Left lung (tissue), 10 donors: ENCODE measurements around the gene LCN12. TPM values are rescaled to one million over a fixed set of nuclear protein-coding genes. Genes with fewer than 3 reads are reported as not detected.
A peak's percentile ranks its signal among the peaks of the same experiment; 100 is the strongest.

Source experiments
- ATAC-seq: fragments of 200-7000 bp; cut with Tn5 transposase; one replicate; pipeline ENCODE4 v1.9.1; 2020; ENCODE audit warnings: moderate library complexity
- DNase-seq, 4 donors: peaks; one replicate each; pipeline ENCODE4 v3.0.0-alpha.2; 2013 to 2020
- H3K27ac ChIP-seq, 2 donors: fragments of 200-600 bp; sonication (generic) in 1 of 2; one replicate each; pipeline versions ENCODE4 v1.5.0 to v1.8.0; 2020 to 2021
- H3K27me3 ChIP-seq, 2 donors: fragments of 200-600 bp; sonication (generic) in 1 of 2; one replicate each; pipeline versions ENCODE4 v1.5.0 to v1.8.0; 2020 to 2021
- H3K36me3 ChIP-seq, 2 donors: fragments of 200-600 bp; sonication (generic) in 1 of 2; one replicate each; pipeline versions ENCODE4 v1.5.0 to v1.8.0; 2020 to 2021
- H3K4me1 ChIP-seq, 2 donors: fragments of 200-600 bp; one replicate each; pipeline ENCODE4 v1.8.0; 2021
- H3K4me3 ChIP-seq, 2 donors: fragments of 200-600 bp; sonication (generic) in 1 of 2; one replicate each; pipeline versions ENCODE4 v1.5.0 to v1.8.0; 2020 to 2021; ENCODE audit warnings: mild to moderate bottlenecking in 1 of 2
- H3K9me3 ChIP-seq, 2 donors: fragments of 200-600 bp; sonication (generic) in 1 of 2; one replicate each; pipeline versions ENCODE4 v1.5.0 to v1.8.0; 2020 to 2021
- intact Hi-C, 2 donors: fragments of 100-400 bp; cut with DNase I; formaldehyde crosslinking; loops; one replicate each; pipeline versions ENCODE4 v1.11.2 to v1.14.2; 2022
- polyA plus RNA-seq, 6 donors: library from polyadenylated mRNA; unstranded; fragments of 120-200 nt; gene quantifications; one replicate each; pipeline ENCODE4 v1.2.1, GENCODE V29; 2013; ENCODE audit not compliant: insufficient read length in 6 of 6
- total RNA-seq, 2 donors: library from RNA; stranded (reverse); fragmentation: NEBNext Ultra II Directional; extraction: Animal tissue kit (Norgen Biotek cat#: 25700); gene quantifications; one replicate each; pipeline ENCODE4 v1.2.1, GENCODE V29; 2021
- TF ChIP-seq, protein P1 (sequence below), 2 donors: fragments of 200-600 bp; sonication (generic) in 1 of 2; IDR thresholded peaks; one replicate each; pipeline versions ENCODE4 v1.5.0 to v1.8.0; 2021; ENCODE audit warnings: antibody characterized with exemption in 2 of 2
- donor health status: DM: no; HTN: yes; CAD: no.
- donor health status: DM: no; HTN: no; CAD: no.

LCN12 gene
- total and polyA plus RNA-seq, 8 donors = 2.1 to 28.0 (median 13.3) TPM

GRCh38 chr9:136958898-136959850 lies 7.1 kb downstream of the LCN12 start:
- Histone ChIP-seq H3K9me3 (no peaks in the 10 kb centered on the region), H3K4me3 (no peak overlapping the region), H3K27ac (no peak overlapping the region), H3K27me3 (no peaks in the 10 kb centered on the region), H3K4me1 (peaks cover 0 to 10% of the 10 kb centered on the region in 2 donors), H3K36me3 (no peaks in the 10 kb centered on the region)
- DNase-seq (no peak), ATAC-seq (no peak)
- intact Hi-C loops = no loop called here
- TF ChIP-seq, protein P1, sequence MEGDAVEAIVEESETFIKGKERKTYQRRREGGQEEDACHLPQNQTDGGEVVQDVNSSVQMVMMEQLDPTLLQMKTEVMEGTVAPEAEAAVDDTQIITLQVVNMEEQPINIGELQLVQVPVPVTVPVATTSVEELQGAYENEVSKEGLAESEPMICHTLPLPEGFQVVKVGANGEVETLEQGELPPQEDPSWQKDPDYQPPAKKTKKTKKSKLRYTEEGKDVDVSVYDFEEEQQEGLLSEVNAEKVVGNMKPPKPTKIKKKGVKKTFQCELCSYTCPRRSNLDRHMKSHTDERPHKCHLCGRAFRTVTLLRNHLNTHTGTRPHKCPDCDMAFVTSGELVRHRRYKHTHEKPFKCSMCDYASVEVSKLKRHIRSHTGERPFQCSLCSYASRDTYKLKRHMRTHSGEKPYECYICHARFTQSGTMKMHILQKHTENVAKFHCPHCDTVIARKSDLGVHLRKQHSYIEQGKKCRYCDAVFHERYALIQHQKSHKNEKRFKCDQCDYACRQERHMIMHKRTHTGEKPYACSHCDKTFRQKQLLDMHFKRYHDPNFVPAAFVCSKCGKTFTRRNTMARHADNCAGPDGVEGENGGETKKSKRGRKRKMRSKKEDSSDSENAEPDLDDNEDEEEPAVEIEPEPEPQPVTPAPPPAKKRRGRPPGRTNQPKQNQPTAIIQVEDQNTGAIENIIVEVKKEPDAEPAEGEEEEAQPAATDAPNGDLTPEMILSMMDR (IDR thresholded peaks at IDR 0.05) = no peak

GRCh38 chr9:136960212-136960937 lies 8.3 kb downstream of the LCN12 start:
- no peak overlapping the region for H3K27ac ChIP-seq
- no peaks in the 10 kb centered on the region for H3K9me3 ChIP-seq
- intact Hi-C loops = no loop called here
- no peak overlapping the region for H3K4me3 ChIP-seq
- TF ChIP-seq, protein P1 (IDR thresholded peaks at IDR 0.05) = no peak
- H3K27me3 ChIP-seq = no peaks in the 10 kb centered on the region
- H3K36me3 ChIP-seq = no peaks in the 10 kb centered on the region
- ATAC-seq (no peak), DNase-seq (no peak)
- peaks cover 0 to 13% of the 10 kb centered on the region in 2 donors for H3K4me1 ChIP-seq

GRCh38 chr9:136960938-136961275 lies 8.8 kb downstream of the LCN12 start:
- Histone ChIP-seq H3K4me3 (no peak overlapping the region), H3K27ac (no peak overlapping the region), H3K9me3 (no peaks in the 10 kb centered on the region), H3K36me3 (no peaks in the 10 kb centered on the region), H3K27me3 (peaks cover 0 to 3% of the 10 kb centered on the region in 2 donors), H3K4me1 (peaks cover 0 to 15% of the 10 kb centered on the region in 2 donors)
- ATAC-seq (no peak), DNase-seq (no peak)
- intact Hi-C loops = no loop called here
- TF ChIP-seq, protein P1 (IDR thresholded peaks at IDR 0.05) = no peak

DNA sequence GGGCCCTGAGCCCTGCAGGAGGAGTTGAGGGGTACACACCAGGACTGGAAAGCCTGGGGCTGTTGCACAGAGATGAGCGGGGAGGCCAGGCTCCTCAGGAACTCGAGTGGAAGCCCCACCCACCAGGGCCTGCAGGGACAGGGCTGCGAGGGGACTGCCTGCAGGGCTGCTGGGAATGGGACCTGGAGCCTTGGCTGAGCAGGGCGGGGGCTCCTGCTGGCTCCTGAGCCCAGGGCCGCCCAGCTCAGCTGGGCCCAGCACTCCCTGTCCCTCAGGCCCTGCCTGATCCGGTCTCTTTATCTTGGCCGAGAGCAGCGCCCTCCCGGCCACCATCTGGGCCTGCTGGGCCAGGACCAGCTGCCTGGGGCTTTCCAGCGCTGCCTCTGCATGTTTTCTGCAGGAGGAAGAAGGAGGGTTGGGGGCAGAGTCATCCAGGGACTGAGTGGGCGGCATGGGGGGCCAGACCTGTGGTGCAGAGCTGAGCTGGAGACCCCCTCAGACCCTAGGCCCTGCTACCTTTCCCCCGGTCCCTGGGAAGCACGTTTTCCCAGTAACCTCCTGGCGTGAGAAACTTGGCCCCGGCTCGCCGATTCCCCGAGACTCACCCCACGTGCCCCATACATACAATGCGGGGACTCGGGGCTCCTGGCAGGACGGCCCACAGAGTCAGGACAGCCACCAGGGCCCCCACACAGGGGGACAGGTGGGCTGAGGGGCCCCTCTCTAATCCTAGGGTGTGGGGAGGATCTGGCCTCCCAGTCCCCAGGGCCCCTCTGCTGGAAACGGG lies 9.4 kb downstream of the LCN12 start:
- no peaks in the 10 kb centered on the region for H3K9me3 ChIP-seq
- H3K27ac ChIP-seq = no peak overlapping the region
- no peaks in the 10 kb centered on the region for H3K36me3 ChIP-seq
- H3K4me3 ChIP-seq = no peak overlapping the region
- intact Hi-C loops = no loop called here
- TF ChIP-seq, protein P1 (IDR thresholded peaks at IDR 0.05) = no peak
- ATAC-seq (peak; percentile 47), DNase-seq (no peak)
- H3K4me1 ChIP-seq = peaks cover 0 to 20% of the 10 kb centered on the region in 2 donors
- peaks cover 0 to 8% of the 10 kb centered on the region in 2 donors for H3K27me3 ChIP-seq
